Neural cell (in vitro differentiated cells): ENCODE results near the gene TFDP2. TPM values are rescaled to one million over a fixed set of nuclear protein-coding genes. Genes with fewer than 3 reads are reported as not detected.

ENCODE experiments used
- H2AFZ ChIP-seq: fragments of 200-600, 300-800 bp; sonication (generic), shearing (Covaris generic); 2 replicates; pipeline ENCODE4 v1.6.0; 2014; ENCODE audit warnings: low read depth, mild to moderate bottlenecking, antibody characterized with exemption, low read length, moderate library complexity
- H3F3A ChIP-seq: fragments of 200-600 bp; shearing (Covaris generic); 2 replicates; pipeline ENCODE4 v1.6.1; 2016; ENCODE audit warnings: mild to moderate bottlenecking, moderate library complexity, mixed read lengths, antibody characterized with exemption, low read length; ENCODE audit not compliant: insufficient read depth, poor library complexity, severe bottlenecking
- H3K27ac ChIP-seq: fragments of 200-600, 300-800 bp; sonication (generic), shearing (Covaris generic); 2 replicates; pipeline ENCODE4 v1.5.1; 2014; ENCODE audit warnings: mild to moderate bottlenecking, low read length, moderate library complexity
- H3K27me3 ChIP-seq: fragments of 300-800, 200-600 bp; sonication (generic), shearing (Covaris generic); 2 replicates; pipeline ENCODE4 v1.6.0; 2014; ENCODE audit warnings: mild to moderate bottlenecking, low read depth, low read length, moderate library complexity; ENCODE audit not compliant: insufficient read depth
- H3K36me3 ChIP-seq: fragments of 300-800, 200-600 bp; sonication (generic), shearing (Covaris generic); 2 replicates; pipeline ENCODE4 v1.5.1; 2014; ENCODE audit warnings: mild to moderate bottlenecking, antibody characterized with exemption, low read length, moderate library complexity; ENCODE audit not compliant: insufficient read depth
- H3K4me2 ChIP-seq: fragments of 300-800, 200-600 bp; sonication (generic), shearing (Covaris generic); 2 replicates; pipeline ENCODE4 v1.6.0; 2014; ENCODE audit warnings: mild to moderate bottlenecking, low read length
- H3K4me3 ChIP-seq: fragments of 300-800, 200-600 bp; sonication (generic), shearing (Covaris generic); 2 replicates; pipeline ENCODE4 v1.5.1; 2014; ENCODE audit warnings: mild to moderate bottlenecking, low read length, moderate library complexity
- H3K79me2 ChIP-seq: fragments of 200-600 bp; shearing (Covaris generic); replicated peaks from 2 replicates; pipeline ENCODE4 v1.6.0; 2014; ENCODE audit warnings: mild to moderate bottlenecking, low read length, moderate library complexity; ENCODE audit not compliant: insufficient read depth
- H3K9ac ChIP-seq: fragments of 300-800, 200-600 bp; sonication (generic), shearing (Covaris generic); 2 replicates; pipeline ENCODE4 v1.6.1; 2016; ENCODE audit warnings: mild to moderate bottlenecking, low read length, mixed read lengths
- H3K9me2 ChIP-seq: fragments of 200-600 bp; shearing (Covaris generic); 2 replicates; pipeline ENCODE4 v1.6.1; 2016; ENCODE audit warnings: mild to moderate bottlenecking, low read length, mixed read lengths; ENCODE audit not compliant: insufficient read depth
- H3K9me3 ChIP-seq: fragments of 200-600, 300-800 bp; sonication (generic), shearing (Covaris generic); 2 replicates; pipeline ENCODE4 v1.6.1; 2016; ENCODE audit warnings: mild to moderate bottlenecking, mixed run types, low read length, moderate library complexity, mixed read lengths
- H4K20me1 ChIP-seq: fragments of 200-600 bp; shearing (Covaris generic); 2 replicates; pipeline ENCODE4 v1.6.1; 2016; ENCODE audit warnings: mild to moderate bottlenecking, mixed run types; ENCODE audit not compliant: insufficient read depth
- CTCF ChIP-seq: fragments of 450-650 bp; IDR thresholded peaks from 2 replicates; pipeline ENCODE4 v1.5.1; 2014; ENCODE audit warnings: antibody characterized with exemption, mild to moderate bottlenecking, moderate library complexity; ENCODE audit not compliant: poor library complexity, severe bottlenecking
- EP300 ChIP-seq: fragments of 450-650 bp; conservative IDR thresholded peaks from 2 replicates; pipeline ENCODE4 v1.6.1; 2014; ENCODE audit warnings: antibody characterized with exemption, mild to moderate bottlenecking, moderate library complexity; ENCODE audit not compliant: poor library complexity, severe bottlenecking
- EZH2 ChIP-seq: fragments of 200-600, 300-800 bp; shearing (Covaris generic), sonication (generic); IDR thresholded peaks from 2 replicates; pipeline ENCODE4 v1.6.1; 2014; ENCODE audit warnings: antibody characterized with exemption, low read length, borderline replicate concordance, mild to moderate bottlenecking; ENCODE audit not compliant: insufficient read depth, poor library complexity, severe bottlenecking
- MXI1 ChIP-seq: fragments of 450-650 bp; conservative IDR thresholded peaks from 2 replicates; pipeline ENCODE4 v1.6.1; 2014; ENCODE audit warnings: antibody characterized with exemption, mild to moderate bottlenecking; ENCODE audit not compliant: poor library complexity, severe bottlenecking
- POLR2AphosphoS5 ChIP-seq: IDR thresholded peaks from 2 replicates; pipeline ENCODE4 v1.6.1; 2012
- RAD21 ChIP-seq: fragments of 450-650 bp; conservative IDR thresholded peaks from 2 replicates; pipeline ENCODE4 v1.6.1; 2014; ENCODE audit warnings: antibody characterized with exemption, mild to moderate bottlenecking, moderate library complexity
- REST ChIP-seq: IDR thresholded peaks from 2 replicates; pipeline ENCODE4 v1.6.1; 2012; ENCODE audit warnings: borderline replicate concordance
- SMC3 ChIP-seq: fragments of 450-650 bp; conservative IDR thresholded peaks from 2 replicates; pipeline ENCODE4 v1.6.1; 2014; ENCODE audit warnings: antibody characterized with exemption, mild to moderate bottlenecking, moderate library complexity; ENCODE audit not compliant: poor library complexity
- TAF1 ChIP-seq: IDR thresholded peaks from 2 replicates; pipeline ENCODE4 v1.6.1; 2012; ENCODE audit warnings: low read depth
- polyA plus RNA-seq: library from polyadenylated mRNA; depleted of rRNA; stranded (reverse); fragments of >200 nt; gene quantifications from 2 replicates; pipeline ENCODE4 v1.2.3, GENCODE V29; 2014

Gene TFDP2
- polyA plus RNA-seq, 1 donor from 2014 or later: 17.0 TPM

GRCh38 chr3:142180761-142181362 is 31.5 kb upstream of the TFDP2 start:
- Histone ChIP-seq H3K4me3 (no peak overlapping the region), H3K9ac (no peak overlapping the region), H4K20me1 (no peaks in the 10 kb centered on the region), H3K4me2 (no peak overlapping the region), H3K9me2 (no peaks in the 10 kb centered on the region), H3K36me3 (peaks cover 4% of the 10 kb centered on the region), H3F3A (no peaks in the 10 kb centered on the region), H3K27ac (no peak overlapping the region), H3K79me2 (no peaks in the 10 kb centered on the region), H3K9me3 (no peaks in the 10 kb centered on the region), H2AFZ (no peak overlapping the region), H3K27me3 (no peaks in the 10 kb centered on the region)
- TF ChIP-seq SMC3 (no peak), POLR2AphosphoS5 (no peak), EZH2 (no peak), MXI1 (no peak), CTCF (no peak), REST (no peak), RAD21 (no peak), EP300 (no peak), TAF1 (no peak)

GRCh38 chr3:142175478-142175877 is 26.1 kb upstream of the TFDP2 start:
- H3K4me2 ChIP-seq: no peak overlapping the region
- H3F3A ChIP-seq: no peaks in the 10 kb centered on the region
- no peak overlapping the region for H3K4me3 ChIP-seq
- no peaks in the 10 kb centered on the region for H3K79me2 ChIP-seq
- H3K27me3 ChIP-seq: no peaks in the 10 kb centered on the region
- no peak overlapping the region for H3K27ac ChIP-seq
- peaks cover 4% of the 10 kb centered on the region for H3K36me3 ChIP-seq
- no peak overlapping the region for H3K9ac ChIP-seq
- H3K9me3 ChIP-seq: no peaks in the 10 kb centered on the region
- TF ChIP-seq CTCF (no peak), SMC3 (no peak)
- no peaks in the 10 kb centered on the region for H4K20me1 ChIP-seq
- no peak overlapping the region for H2AFZ ChIP-seq
- H3K9me2 ChIP-seq: no peaks in the 10 kb centered on the region
